HepG2 (cell line): ENCODE results near the gene TTC39C. TPM values are rescaled to one million over a fixed set of nuclear protein-coding genes. Genes with fewer than 3 reads are reported as not detected.

Source experiments
- CAMTA2 ChIP-seq: sonication (generic); formaldehyde crosslinking; IDR thresholded peaks from 2 replicates; pipeline ENCODE4 v1.4.0; 2020; ENCODE audit warnings: mild to moderate bottlenecking, missing genetic modification reagents, borderline replicate concordance
- CBX5 ChIP-seq: sonication (generic); formaldehyde crosslinking; IDR thresholded peaks from 2 replicates; pipeline ENCODE4 v1.4.0; 2020; ENCODE audit warnings: missing genetic modification reagents, borderline replicate concordance
- MEF2D ChIP-seq: sonication (generic); formaldehyde crosslinking; IDR thresholded peaks from 2 replicates; pipeline ENCODE4 v1.5.1; 2020; ENCODE audit warnings: mild to moderate bottlenecking, missing genetic modification reagents
- MTF1 ChIP-seq: sonication (generic); formaldehyde crosslinking; IDR thresholded peaks from 2 replicates; pipeline ENCODE4 v1.5.0; 2020; ENCODE audit warnings: missing genetic modification reagents
- MTF2 ChIP-seq: sonication (generic); formaldehyde crosslinking; IDR thresholded peaks from 2 replicates; pipeline ENCODE4 v1.5.0; 2020; ENCODE audit warnings: missing genetic modification reagents, borderline replicate concordance
- SMAD9 ChIP-seq: sonication (generic); formaldehyde crosslinking; IDR thresholded peaks from 2 replicates; pipeline ENCODE4 v1.5.1; 2020; ENCODE audit warnings: mild to moderate bottlenecking, missing genetic modification reagents
- ZSCAN21 ChIP-seq: sonication (generic); formaldehyde crosslinking; IDR thresholded peaks from 2 replicates; pipeline ENCODE4 v1.8.0; 2022; ENCODE audit warnings: mild to moderate bottlenecking, missing genetic modification reagents, moderate library complexity, borderline replicate concordance
- polyA plus RNA-seq, 8 experiments: library from polyadenylated mRNA; depleted of rRNA in 3 of 8; stranded (reverse) in 7 of 8; unstranded in 1 of 8; fragments of >200 nt; fragmentation: Illumina TruSeq in 4 of 8; extraction: Trizol in 4 of 8; gene quantifications; 2 replicates each; pipeline versions ENCODE4 v1.2.1 to v1.2.3, GENCODE V29; 2011 to 2016; ENCODE audit warnings: low read depth in 4 of 8, missing spikeins in 1 of 8, mixed read lengths in 1 of 8; ENCODE audit not compliant: insufficient read depth in 1 of 8
- total RNA-seq, 5 experiments: library from RNA; depleted of rRNA; stranded (reverse); fragments of >200 nt; fragmentation: Illumina TruSeq; extraction: Trizol; gene quantifications; 2 replicates each; pipeline ENCODE4 v1.2.3, GENCODE V29; 2016; ENCODE audit warnings: low read depth in 1 of 5
- TF ChIP-seq, protein P1 (sequence below): sonication (generic); formaldehyde crosslinking; IDR thresholded peaks from 2 replicates; pipeline ENCODE4 v1.4.0; 2020; ENCODE audit warnings: missing genetic modification reagents, borderline replicate concordance

TTC39C gene
- total and polyA plus RNA-seq, 2 of the 13 experiments (the other 11 are each of a cell fraction or from before 2014, with no cell fraction given) = 19.1 to 25.9 TPM

DNA sequence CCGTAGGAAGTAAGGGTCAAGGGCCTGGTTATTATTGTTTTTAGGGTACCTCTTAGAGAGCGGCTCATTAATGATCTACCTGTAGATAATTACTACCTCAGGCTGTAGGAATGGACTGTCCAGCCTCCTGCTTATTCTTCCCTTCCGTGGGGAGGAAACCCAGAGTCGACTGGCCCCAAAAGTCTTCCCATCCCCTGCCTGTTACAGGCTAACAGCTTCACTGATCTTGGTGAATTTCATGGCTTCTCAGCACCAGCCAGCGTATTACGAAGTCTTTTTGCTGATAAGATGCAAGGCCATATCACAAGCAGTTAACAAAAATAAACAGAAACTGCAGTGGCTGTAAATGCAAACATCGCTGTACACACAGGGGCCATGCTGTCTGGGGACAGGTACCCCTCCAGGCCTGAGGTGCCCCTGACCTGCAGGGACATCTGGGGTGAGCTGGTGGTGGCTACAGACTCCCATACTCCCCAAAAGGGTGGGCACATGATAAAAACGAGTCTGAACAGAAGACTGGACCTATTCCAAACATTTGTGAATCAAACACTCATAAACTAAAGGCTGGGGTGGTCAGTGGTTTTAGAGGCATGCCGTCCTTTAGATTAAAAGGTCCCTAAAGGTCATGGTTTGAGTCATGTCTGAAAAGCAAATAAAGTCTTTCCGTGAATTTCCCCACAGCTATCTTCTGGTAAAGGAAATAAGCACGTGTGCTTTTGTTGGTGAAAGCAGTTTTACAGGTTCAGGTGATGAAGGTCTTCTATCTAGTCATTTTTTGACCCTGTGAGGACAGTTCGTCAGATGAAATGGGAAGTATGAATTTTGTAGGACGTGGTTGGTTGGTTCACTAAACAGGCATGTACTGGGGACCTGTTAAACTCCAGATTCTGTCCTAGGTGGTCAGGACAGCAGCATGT, 36.7 kb downstream of the TTC39C start (continued):
- TF ChIP-seq MEF2D (CRISPR knock-in tag) (no peak), MTF1 (no peak), CAMTA2 (no peak), ZSCAN21 (CRISPR knock-in tag) (peak; percentile 64; the same call in 1 of the 2 replicates), SMAD9 (no peak), MTF2 (no peak), CBX5 (CRISPR knock-in tag) (no peak)
- TF ChIP-seq, protein P1, sequence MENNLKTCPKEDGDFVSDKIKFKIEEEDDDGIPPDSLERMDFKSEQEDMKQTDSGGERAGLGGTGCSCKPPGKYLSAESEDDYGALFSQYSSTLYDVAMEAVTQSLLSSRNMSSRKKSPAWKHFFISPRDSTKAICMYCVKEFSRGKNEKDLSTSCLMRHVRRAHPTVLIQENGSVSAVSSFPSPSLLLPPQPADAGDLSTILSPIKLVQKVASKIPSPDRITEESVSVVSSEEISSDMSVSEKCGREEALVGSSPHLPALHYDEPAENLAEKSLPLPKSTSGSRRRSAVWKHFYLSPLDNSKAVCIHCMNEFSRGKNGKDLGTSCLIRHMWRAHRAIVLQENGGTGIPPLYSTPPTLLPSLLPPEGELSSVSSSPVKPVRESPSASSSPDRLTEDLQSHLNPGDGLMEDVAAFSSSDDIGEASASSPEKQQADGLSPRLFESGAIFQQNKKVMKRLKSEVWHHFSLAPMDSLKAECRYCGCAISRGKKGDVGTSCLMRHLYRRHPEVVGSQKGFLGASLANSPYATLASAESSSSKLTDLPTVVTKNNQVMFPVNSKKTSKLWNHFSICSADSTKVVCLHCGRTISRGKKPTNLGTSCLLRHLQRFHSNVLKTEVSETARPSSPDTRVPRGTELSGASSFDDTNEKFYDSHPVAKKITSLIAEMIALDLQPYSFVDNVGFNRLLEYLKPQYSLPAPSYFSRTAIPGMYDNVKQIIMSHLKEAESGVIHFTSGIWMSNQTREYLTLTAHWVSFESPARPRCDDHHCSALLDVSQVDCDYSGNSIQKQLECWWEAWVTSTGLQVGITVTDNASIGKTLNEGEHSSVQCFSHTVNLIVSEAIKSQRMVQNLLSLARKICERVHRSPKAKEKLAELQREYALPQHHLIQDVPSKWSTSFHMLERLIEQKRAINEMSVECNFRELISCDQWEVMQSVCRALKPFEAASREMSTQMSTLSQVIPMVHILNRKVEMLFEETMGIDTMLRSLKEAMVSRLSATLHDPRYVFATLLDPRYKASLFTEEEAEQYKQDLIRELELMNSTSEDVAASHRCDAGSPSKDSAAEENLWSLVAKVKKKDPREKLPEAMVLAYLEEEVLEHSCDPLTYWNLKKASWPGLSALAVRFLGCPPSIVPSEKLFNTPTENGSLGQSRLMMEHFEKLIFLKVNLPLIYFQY (CRISPR knock-in tag) = no peak
